NK-92 (cell line): Measurements from ENCODE around the gene PLP1.
"Not testable (repeated sequence)": the region's sequence is repeated elsewhere in the genome, so short reads cannot be mapped to it uniquely, and the experiment has no call there.

Source experiments
- DNase-seq: peaks from one replicate; lab custom pipeline; 2025; ENCODE audit not compliant: unreplicated experiment; lab: John Stamatoyannopoulos, UW

PLP1 gene

GRCh38 chrX:103780336-103781061, 3.9 kb downstream of the PLP1 start:
- no peak for DNase-seq

GRCh38 chrX:103781062-103781402, 4.4 kb downstream of the PLP1 start:
- DNase-seq: no peak

GRCh38 chrX:103781706-103782105, 5.1 kb downstream of the PLP1 start:
- no peak for DNase-seq

GRCh38 chrX:103782640-103783039, 6.0 kb downstream of the PLP1 start:
- no peak for DNase-seq

GRCh38 chrX:103783196-103783595, 6.6 kb downstream of the PLP1 start:
- no peak for DNase-seq

GRCh38 chrX:103783971-103784370, 7.3 kb downstream of the PLP1 start:
- DNase-seq: no peak

- DNase-seq: no peak
Measured at GRCh38 chrX:103789004-103789403, 12.4 kb downstream of the PLP1 start.

GRCh38 chrX:103791228-103791627, 14.6 kb downstream of the PLP1 start:
- DNase-seq: no peak

- DNase-seq: no peak
Measured at GRCh38 chrX:103791826-103792485, 15.3 kb downstream of the PLP1 start.

- DNase-seq: no peak
Measured at GRCh38 chrX:103792916-103793544, 16.4 kb downstream of the PLP1 start.

- no peak for DNase-seq
Measured at GRCh38 chrX:103793545-103793940, 16.9 kb downstream of the PLP1 start.

- DNase-seq: no peak
Measured at GRCh38 chrX:103794119-103794518, 17.5 kb downstream of the PLP1 start.

GRCh38 chrX:103797691-103798090, 21.1 kb downstream of the PLP1 start:
- DNase-seq: no peak

GRCh38 chrX:103800318-103800717, 23.7 kb downstream of the PLP1 start:
- no peak for DNase-seq

GRCh38 chrX:103805860-103806259, 29.2 kb downstream of the PLP1 start:
- no peak for DNase-seq

- no peak for DNase-seq
Measured at GRCh38 chrX:103806862-103807474, 30.3 kb downstream of the PLP1 start.

- DNase-seq: no peak
Measured at GRCh38 chrX:103811858-103812257, 35.2 kb downstream of the PLP1 start.

GRCh38 chrX:103817101-103817500, 40.5 kb downstream of the PLP1 start:
- DNase-seq: not testable (repeated sequence)

GRCh38 chrX:103817502-103817901, 40.9 kb downstream of the PLP1 start:
- no peak for DNase-seq

- no peak for DNase-seq
Measured at GRCh38 chrX:103818842-103819619, 42.4 kb downstream of the PLP1 start.

GRCh38 chrX:103820802-103821201, 44.2 kb downstream of the PLP1 start:
- DNase-seq: not testable (repeated sequence)
